Psoas muscle (tissue), 8 donors: ENCODE results near the gene CUL9. TPM values are rescaled to one million over a fixed set of nuclear protein-coding genes. Genes with fewer than 3 reads are reported as not detected.

Experiments
- ATAC-seq, 4 donors: fragments of 200-7000 bp; cut with Tn5 transposase; one replicate each; pipeline ENCODE4 v1.9.1; 2020; ENCODE audit warnings: moderate library complexity in 3 of 4, mild to moderate bottlenecking in 2 of 4
- DNase-seq, 2 donors: peaks; one replicate each; pipeline ENCODE4 v3.0.0-alpha.2; 2020
- H3K27ac ChIP-seq: fragments of 200-600 bp; one replicate; pipeline ENCODE4 v1.8.0; 2022
- H3K27me3 ChIP-seq, 3 donors: fragments of 200-600 bp in 1 of 3; one replicate each; pipeline versions ENCODE4 v1.6.1 to v1.8.0; 2013 to 2022; ENCODE audit warnings: low read length in 2 of 3, mild to moderate bottlenecking in 2 of 3, moderate library complexity in 1 of 3; ENCODE audit not compliant: insufficient read depth in 3 of 3
- H3K36me3 ChIP-seq, 2 donors: fragments of 200-600 bp in 1 of 2; one replicate each; pipeline versions ENCODE4 v1.6.1 to v1.8.0; 2013 to 2022; ENCODE audit warnings: low read depth in 1 of 2, mild to moderate bottlenecking in 1 of 2, moderate library complexity in 1 of 2; ENCODE audit not compliant: insufficient read depth in 1 of 2
- H3K4me1 ChIP-seq: fragments of 200-600 bp; one replicate; pipeline ENCODE4 v1.8.0; 2022
- H3K4me3 ChIP-seq: fragments of 200-600 bp; one replicate; pipeline ENCODE4 v1.8.0; 2022; ENCODE audit warnings: mild to moderate bottlenecking
- H3K9me3 ChIP-seq: fragments of 200-600 bp; one replicate; pipeline ENCODE4 v1.8.0; 2022
- CTCF ChIP-seq: fragments of 200-600 bp; IDR thresholded peaks from one replicate; pipeline ENCODE4 v1.8.0; 2022; ENCODE audit warnings: antibody characterized with exemption
- WGBS, 3 donors: extraction: QIAGEN DNeasy Blood & Tissue Kit; methylation state at CpG; one replicate each; pipeline versions ENCODE4 v1.1.6 to v1.1.7; 2013; 5-methylcytosine and 5-hydroxymethylcytosine counted together
- intact Hi-C, 2 donors: fragments of 100-400 bp; cut with DNase I; formaldehyde crosslinking; loops; one replicate each; pipeline versions ENCODE4 v1.11.0 to v1.14.2; 2022
- polyA plus RNA-seq, 3 donors: library from polyadenylated mRNA; stranded (reverse); fragments of 200-250 nt; gene quantifications; one replicate each; pipeline ENCODE4 v1.2.3, GENCODE V29; 2013
- total RNA-seq, 4 donors: library from RNA; stranded (reverse); fragmentation: NEBNext Ultra II Directional in 2 of 4; extraction: Animal tissue kit (Norgen Biotek cat#: 25700) in 2 of 4; gene quantifications; one replicate each; pipeline versions ENCODE4 v1.2.1 to v1.2.4, GENCODE V29; 2021 to 2023
- donor health status: healthy with polysubstance abuse.
- donor health status: DM: no; HTN: no; CAD: no; lungs with moderate emphysema.
- donor health status: Bipolar disorder and iron deficiency.
- donor health status: healthy.
- donor health status: DM: yes; HTN: yes; CAD: no.
- donor health status: DM: no; HTN: no; CAD: no.
- donor health status: DM: no; HTN: no; CAD: no.
- donor health status: DM: yes; HTN: yes; CAD: no.

The CUL9 gene
- total and polyA plus RNA-seq, 7 donors: 6.3 to 10.9 (median 10.7) TPM

GRCh38 chr6:43205849-43206248 lies 23.9 kb downstream of the CUL9 start:
- Histone ChIP-seq H3K27ac (no peak overlapping the region), H3K4me1 (no peaks in the 10 kb centered on the region), H3K27me3 (no peaks in the 10 kb centered on the region), H3K9me3 (no peaks in the 10 kb centered on the region), H3K4me3 (no peak overlapping the region), H3K36me3 (peaks cover 0 to 60% of the 10 kb centered on the region in 2 donors)
- intact Hi-C loops: no loop called here
- ATAC-seq (no peak), DNase-seq (no peak)
- TF ChIP-seq CTCF: no peak
- 94 to 98% (median 96%) methylated on average over 10 of the region's 10 CpGs for WGBS, 3 donors

GRCh38 chr6:43207286-43207685 lies 25.3 kb downstream of the CUL9 start:
- Histone ChIP-seq H3K4me1 (no peaks in the 10 kb centered on the region), H3K4me3 (no peak overlapping the region), H3K36me3 (peaks cover 0 to 50% of the 10 kb centered on the region in 2 donors), H3K27ac (no peak overlapping the region), H3K27me3 (no peaks in the 10 kb centered on the region), H3K9me3 (no peaks in the 10 kb centered on the region)
- 89 to 98% (median 95%) methylated on average over 2 of the region's 2 CpGs for WGBS, 3 donors
- no peak for TF ChIP-seq CTCF
- DNase-seq (no peak), ATAC-seq (no peak)
- intact Hi-C loops: no loop called here

- no peak for TF ChIP-seq CTCF
- intact Hi-C loops: no loop called here
- Histone ChIP-seq H3K27me3 (no peaks in the 10 kb centered on the region), H3K4me1 (no peaks in the 10 kb centered on the region), H3K36me3 (peaks cover 2 to 49% of the 10 kb centered on the region in 2 donors), H3K4me3 (no peak overlapping the region), H3K27ac (no peak overlapping the region), H3K9me3 (no peaks in the 10 kb centered on the region)
- WGBS, 3 donors: 84 to 95% (median 89%) methylated on average over 1 of the region's 1 CpG
- DNase-seq (no peak), ATAC-seq (no peak)
These were observed 30.0 kb downstream of the CUL9 start for GRCh38 chr6:43211955-43212354.

- DNase-seq (peak in 1 of 2 donors; percentile 12), ATAC-seq (no peak)
- no peaks in the 10 kb centered on the region for H3K9me3 ChIP-seq
- WGBS, 3 donors: 84 to 88% (median 88%) methylated on average over 11 of the region's 11 CpGs
- H3K36me3 ChIP-seq: peaks cover 7 to 46% of the 10 kb centered on the region in 2 donors
- H3K27ac ChIP-seq: no peak overlapping the region
- intact Hi-C loops: no loop called here
- TF ChIP-seq CTCF: no peak
- H3K4me3 ChIP-seq: no peak overlapping the region
- H3K4me1 ChIP-seq: no peaks in the 10 kb centered on the region
- H3K27me3 ChIP-seq: no peaks in the 10 kb centered on the region
These were observed 31.4 kb downstream of the CUL9 start for GRCh38 chr6:43213431-43213830.

- Histone ChIP-seq H3K36me3 (peaks cover 7 to 45% of the 10 kb centered on the region in 2 donors), H3K27me3 (no peaks in the 10 kb centered on the region), H3K4me1 (no peaks in the 10 kb centered on the region), H3K4me3 (no peak overlapping the region), H3K9me3 (no peaks in the 10 kb centered on the region), H3K27ac (no peak overlapping the region)
- ATAC-seq (peak in 1 of 4 donors; percentile 42), DNase-seq (peak in 1 of 2 donors; percentile 19)
- intact Hi-C loops: no loop called here
- 96 to 97% (median 96%) methylated on average over 8 of the region's 8 CpGs for WGBS, 3 donors
- TF ChIP-seq CTCF: no peak
These were observed 33.1 kb downstream of the CUL9 start for GRCh38 chr6:43215066-43215465.
